Cerebellar nuclear complex (tissue), 1 donor: ENCODE data around the gene SGCD.

ENCODE experiments used
- DNase-seq, 2 experiments: peaks; one replicate each; lab custom pipeline; 2025; lab: John Stamatoyannopoulos, UW

Gene SGCD

DNA sequence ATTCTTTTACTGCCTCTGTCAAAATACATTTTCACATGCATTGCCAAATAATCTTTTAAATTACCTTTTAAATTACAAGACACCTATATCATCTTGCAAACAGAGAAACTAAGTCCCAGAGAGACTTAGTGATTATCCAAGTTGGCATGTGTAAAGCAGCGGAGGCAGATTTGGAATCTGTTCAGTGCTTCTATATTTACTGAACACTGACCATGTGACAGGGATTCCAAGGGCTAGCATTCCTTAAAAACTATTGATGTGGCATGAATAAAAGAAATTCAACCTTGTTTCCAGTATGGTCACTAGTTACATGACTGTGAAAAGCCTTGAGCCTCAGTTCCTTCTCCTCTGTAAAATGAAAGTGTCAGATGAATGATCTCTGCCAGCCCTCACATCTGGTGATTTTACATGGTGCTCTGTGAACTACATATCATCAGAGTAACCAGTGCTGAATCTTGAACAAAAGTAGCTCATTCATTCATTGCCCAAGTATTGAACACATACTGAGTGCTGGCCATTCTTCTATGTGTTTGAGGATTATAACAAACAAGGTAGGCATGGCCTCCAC is 451.3 kb downstream of the SGCD start:
- DNase-seq = no peak

- no peak for DNase-seq
These were observed 451.8 kb downstream of the SGCD start for GRCh38 chr5:156778752-156779151.

- no peak for DNase-seq
These were observed 452.5 kb downstream of the SGCD start for GRCh38 chr5:156779436-156779835.

- no peak for DNase-seq
These were observed 456.1 kb downstream of the SGCD start for GRCh38 chr5:156783092-156783491.

GRCh38 chr5:156794687-156795086 is 467.7 kb downstream of the SGCD start:
- no peak for DNase-seq

DNA sequence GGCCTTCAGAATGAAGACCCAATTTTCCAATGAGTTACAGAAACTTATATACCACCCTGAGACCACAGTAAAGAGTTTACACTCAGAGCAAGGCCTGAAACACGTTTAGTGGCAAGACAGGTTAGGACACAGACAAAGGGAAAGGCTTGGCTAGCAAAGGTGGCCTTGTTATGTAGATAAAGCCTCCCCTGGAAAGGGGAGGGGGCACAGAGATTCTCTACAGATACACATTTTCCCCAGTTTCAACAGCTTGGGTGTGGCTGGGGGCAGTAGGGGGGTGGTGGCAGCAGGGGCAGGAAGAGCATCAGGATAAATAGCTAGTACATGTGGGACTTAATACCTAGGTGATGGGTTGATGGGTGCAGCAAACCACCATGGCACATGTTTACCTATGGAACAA is 471.2 kb downstream of the SGCD start:
- DNase-seq = no peak

- DNase-seq = no peak
These were observed 472.2 kb downstream of the SGCD start for GRCh38 chr5:156799171-156799570.

GRCh38 chr5:156800929-156801328 is 474.0 kb downstream of the SGCD start:
- DNase-seq = no peak

- DNase-seq = no peak
These were observed 475.5 kb downstream of the SGCD start for GRCh38 chr5:156802501-156802900.

DNA sequence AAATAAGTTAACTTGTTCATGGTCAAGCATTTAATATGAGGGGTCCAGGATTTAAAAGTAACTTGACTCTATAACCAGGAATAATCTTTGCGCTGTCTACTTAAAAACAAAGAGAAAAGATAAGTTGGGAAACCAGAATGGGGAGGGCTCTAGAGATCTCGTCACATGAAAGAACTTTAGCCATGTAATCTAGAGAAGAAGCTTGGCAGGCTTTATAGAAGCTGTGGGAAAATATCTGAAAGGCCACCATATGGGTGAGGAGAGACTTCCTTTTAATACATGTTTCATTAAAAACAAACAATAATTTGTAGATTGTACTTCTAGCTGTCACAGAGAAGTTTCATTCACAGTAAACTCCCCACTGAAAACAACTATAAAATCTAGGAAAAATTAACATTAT is 476.4 kb downstream of the SGCD start:
- DNase-seq = no peak

DNA sequence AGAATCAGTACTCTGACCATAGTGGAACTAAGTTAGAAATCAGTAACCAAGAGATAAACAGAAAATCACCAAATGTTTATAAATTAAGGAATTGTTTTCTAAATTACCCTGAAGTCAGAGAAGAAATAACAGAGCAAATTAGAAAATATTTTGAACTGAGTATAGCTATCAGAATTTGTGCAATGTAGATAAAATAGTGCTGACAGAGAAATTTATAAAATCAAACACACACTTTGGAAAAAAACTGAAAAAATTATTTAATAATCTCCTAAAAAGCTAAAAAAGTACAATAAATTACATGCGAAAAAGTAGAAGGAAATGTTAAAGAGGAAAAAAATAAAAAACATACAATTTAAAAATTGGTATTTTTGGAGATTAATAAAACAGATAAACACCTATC is 486.0 kb downstream of the SGCD start:
- no peak for DNase-seq

- no peak for DNase-seq
These were observed 489.1 kb downstream of the SGCD start for GRCh38 chr5:156815988-156816599.
